ENCODE measurements around the gene STIP1. TPM values are rescaled to one million over a fixed set of nuclear protein-coding genes. Genes with fewer than 3 reads are reported as not detected.

Gene STIP1
- total and polyA plus RNA-seq, 2 donors (not counting 1 experiment from before 2014, with no cell fraction given), result 98.8 to 147 TPM

GRCh38 chr11:64178203-64178602 lies 7.8 kb upstream of the STIP1 start:
- Histone ChIP-seq H3K79me2 (ENCODE audit: control insufficient read depth, insufficient read depth, low read length) (no peaks in the 10 kb centered on the region), H4K20me1 (ENCODE audit: control insufficient read depth, extremely low read depth, insufficient read depth, low read length) (no peaks in the 10 kb centered on the region), H3K4me3 (replicated peaks in 1 of 4; ENCODE audit: control extremely low read depth in 1 of 4, insufficient read depth in 1 of 4, low read depth in 3 of 4, low read length in 4 of 4) (no peak overlapping the region), H3K4me1 (ENCODE audit: control insufficient read depth, extremely low read depth, insufficient read depth, low read length) (peaks cover 13% of the 10 kb centered on the region), H3K9ac (ENCODE audit: insufficient read depth, low read length) (no peak overlapping the region), H3K4me2 (ENCODE audit: extremely low read depth, insufficient read depth, low read length) (no peak overlapping the region), H3K27me3 (ENCODE audit: control insufficient read depth, insufficient read depth, low read length) (no peaks in the 10 kb centered on the region), H3K9me3 (ENCODE audit: control insufficient read depth, insufficient read depth, low read depth, low read length) (no peaks in the 10 kb centered on the region), H3K27ac (ENCODE audit: insufficient read depth, low read length) (no peak overlapping the region), H3K36me3 (ENCODE audit: control insufficient read depth, insufficient read depth, low read length) (peaks cover 5% of the 10 kb centered on the region), H2AFZ (ENCODE audit: low read length) (no peak overlapping the region)
- TF ChIP-seq CTCF (conservative IDR thresholded peaks at IDR 0.05 in 1 of 2, IDR thresholded peaks at IDR 0.05 in 1 of 2; ENCODE audit: low read depth in 1 of 2, low read length in 2 of 2) (no peak), EZH2 (IDR thresholded peaks at IDR 0.05; ENCODE audit: low read length, missing control alignments) (no peak)
- DNase-seq (ENCODE audit: low read depth in 2 of 2), result no peak

- no peak for DNase-seq (ENCODE audit: low read depth in 2 of 2)
- H3K27me3 ChIP-seq (ENCODE audit: control insufficient read depth, insufficient read depth, low read length), result no peaks in the 10 kb centered on the region
- H3K36me3 ChIP-seq (ENCODE audit: control insufficient read depth, insufficient read depth, low read length), result peaks cover 5% of the 10 kb centered on the region
- peaks cover 15% of the 10 kb centered on the region for H3K4me1 ChIP-seq (ENCODE audit: control insufficient read depth, extremely low read depth, insufficient read depth, low read length)
- peaks cover 6% of the 10 kb centered on the region for H3K79me2 ChIP-seq (ENCODE audit: control insufficient read depth, insufficient read depth, low read length)
- H3K9me3 ChIP-seq (ENCODE audit: control insufficient read depth, insufficient read depth, low read depth, low read length), result no peaks in the 10 kb centered on the region
- no peaks in the 10 kb centered on the region for H4K20me1 ChIP-seq (ENCODE audit: control insufficient read depth, extremely low read depth, insufficient read depth, low read length)
- H3K27ac ChIP-seq (ENCODE audit: insufficient read depth, low read length), result no peak overlapping the region
- no peak overlapping the region for H3K4me3 ChIP-seq (replicated peaks in 1 of 4; ENCODE audit: control extremely low read depth in 1 of 4, insufficient read depth in 1 of 4, low read depth in 3 of 4, low read length in 4 of 4)
- no peak overlapping the region for H2AFZ ChIP-seq (ENCODE audit: low read length)
- TF ChIP-seq CTCF (conservative IDR thresholded peaks at IDR 0.05 in 1 of 2, IDR thresholded peaks at IDR 0.05 in 1 of 2; ENCODE audit: low read depth in 1 of 2, low read length in 2 of 2) (no peak), EZH2 (IDR thresholded peaks at IDR 0.05; ENCODE audit: low read length, missing control alignments) (no peak)
- H3K4me2 ChIP-seq (ENCODE audit: extremely low read depth, insufficient read depth, low read length), result no peak overlapping the region
- H3K9ac ChIP-seq (ENCODE audit: insufficient read depth, low read length), result no peak overlapping the region
Observed at GRCh38 chr11:64178951-64179639, 6.9 kb upstream of the STIP1 start.

DNA sequence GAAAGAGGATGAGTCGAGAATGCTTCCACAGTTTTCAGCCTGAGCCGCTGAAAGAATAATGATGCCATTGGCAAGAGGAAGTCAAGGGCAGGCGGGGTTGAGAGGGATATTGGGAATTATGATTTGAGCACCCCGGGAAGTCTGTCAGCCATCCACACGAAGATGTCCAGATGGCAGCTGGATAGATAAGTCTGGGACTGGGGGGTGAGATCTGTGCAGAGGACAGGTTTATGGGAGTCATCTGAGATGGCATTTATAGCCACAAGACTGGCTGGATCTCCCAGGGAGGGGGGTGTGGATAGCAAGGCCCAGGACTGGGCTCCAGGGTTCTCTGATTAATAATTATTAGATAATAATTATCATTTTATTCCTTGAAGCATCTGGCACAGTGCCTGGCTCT lies 5.1 kb upstream of the STIP1 start:
- no peak overlapping the region for H2AFZ ChIP-seq (ENCODE audit: low read length)
- no peak for TF ChIP-seq EZH2 (IDR thresholded peaks at IDR 0.05; ENCODE audit: low read length, missing control alignments)
- no peak for TF ChIP-seq CTCF (conservative IDR thresholded peaks at IDR 0.05 in 1 of 2, IDR thresholded peaks at IDR 0.05 in 1 of 2; ENCODE audit: low read depth in 1 of 2, low read length in 2 of 2)
- H3K4me3 ChIP-seq (replicated peaks in 1 of 4; ENCODE audit: control extremely low read depth in 1 of 4, insufficient read depth in 1 of 4, low read depth in 3 of 4, low read length in 4 of 4), result peak overlapping the region in 3 of 4 experiments; percentile 24 to 41 (median 33)

More for the DNA sequence above, 5.1 kb upstream of the STIP1 start:
- H4K20me1 ChIP-seq (ENCODE audit: control insufficient read depth, extremely low read depth, insufficient read depth, low read length), result no peaks in the 10 kb centered on the region
- H3K27me3 ChIP-seq (ENCODE audit: control insufficient read depth, insufficient read depth, low read length), result no peaks in the 10 kb centered on the region
- peaks cover 17% of the 10 kb centered on the region for H3K4me1 ChIP-seq (ENCODE audit: control insufficient read depth, extremely low read depth, insufficient read depth, low read length)
- peaks cover 12% of the 10 kb centered on the region for H3K79me2 ChIP-seq (ENCODE audit: control insufficient read depth, insufficient read depth, low read length)
- no peak for DNase-seq (ENCODE audit: low read depth in 2 of 2)
- peak overlapping the region; percentile 90 for H3K4me2 ChIP-seq (ENCODE audit: extremely low read depth, insufficient read depth, low read length)
- peak overlapping the region; percentile 62 for H3K27ac ChIP-seq (ENCODE audit: insufficient read depth, low read length)
- H3K9ac ChIP-seq (ENCODE audit: insufficient read depth, low read length), result no peak overlapping the region
- no peaks in the 10 kb centered on the region for H3K9me3 ChIP-seq (ENCODE audit: control insufficient read depth, insufficient read depth, low read depth, low read length)
- H3K36me3 ChIP-seq (ENCODE audit: control insufficient read depth, insufficient read depth, low read length), result peaks cover 5% of the 10 kb centered on the region
